Retina (tissue), 1 donor: ENCODE results near the gene PAIP2.

Experiments
- DNase-seq: peaks from one replicate; pipeline ENCODE4 v3.0.0-alpha.2; 2016

PAIP2 gene

DNA sequence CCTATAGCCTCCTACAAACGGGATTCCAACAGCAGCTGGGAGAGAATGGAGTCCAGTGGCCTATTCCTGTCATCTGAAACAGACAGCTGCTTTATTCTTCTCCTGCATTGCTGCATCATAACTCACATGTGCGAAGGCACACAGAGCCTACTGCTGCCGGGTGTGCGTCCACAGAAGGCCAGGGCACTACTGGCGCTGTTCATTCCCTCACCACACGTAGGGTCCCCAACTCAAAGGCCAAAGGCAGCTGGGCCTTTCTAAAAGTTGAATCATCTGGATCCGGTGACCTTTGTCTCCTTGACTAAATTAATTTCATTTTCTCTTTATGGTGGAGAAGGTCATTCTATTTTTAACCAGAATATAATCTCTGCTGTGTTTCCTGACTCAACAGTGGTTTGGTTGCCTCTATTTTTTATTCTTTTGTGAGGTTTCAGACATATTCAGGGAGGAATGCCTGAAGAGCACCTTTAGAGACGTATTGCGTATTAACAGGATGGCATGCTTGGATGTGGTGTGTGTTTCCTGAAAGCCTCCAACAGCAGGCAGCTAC is 73.0 kb downstream of the PAIP2 start:
- no peak for DNase-seq

DNA sequence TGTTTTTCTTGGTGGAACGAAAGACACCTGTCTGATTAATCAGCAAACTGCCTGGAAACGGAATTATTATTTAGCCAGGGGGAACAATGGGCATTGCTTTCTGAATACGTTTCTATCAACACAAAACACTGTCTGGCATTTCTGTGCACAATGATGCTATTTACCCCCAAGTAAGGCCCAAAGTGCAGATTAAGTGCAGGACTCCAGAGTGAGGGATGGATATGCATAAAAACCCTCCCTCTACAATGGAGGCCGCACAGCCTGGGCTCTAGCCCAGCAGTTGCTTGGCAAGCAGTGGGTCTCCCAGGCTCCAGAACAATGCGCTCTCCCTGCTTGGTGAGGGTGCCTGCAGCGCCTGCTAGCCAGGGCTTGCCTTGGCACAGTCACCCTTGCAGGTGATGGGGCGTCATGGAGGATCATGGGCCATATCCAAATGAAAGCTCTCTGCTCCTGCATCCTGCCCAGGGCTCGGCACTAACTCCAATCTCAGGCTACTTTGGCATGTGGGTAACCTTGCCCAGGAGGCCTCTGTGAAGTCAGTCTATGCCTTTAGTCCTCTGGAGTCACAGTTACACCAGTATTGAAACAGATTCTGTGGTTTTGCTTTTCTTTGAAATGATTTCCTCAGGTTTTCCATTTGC is 73.7 kb downstream of the PAIP2 start:
- no peak for DNase-seq

DNA sequence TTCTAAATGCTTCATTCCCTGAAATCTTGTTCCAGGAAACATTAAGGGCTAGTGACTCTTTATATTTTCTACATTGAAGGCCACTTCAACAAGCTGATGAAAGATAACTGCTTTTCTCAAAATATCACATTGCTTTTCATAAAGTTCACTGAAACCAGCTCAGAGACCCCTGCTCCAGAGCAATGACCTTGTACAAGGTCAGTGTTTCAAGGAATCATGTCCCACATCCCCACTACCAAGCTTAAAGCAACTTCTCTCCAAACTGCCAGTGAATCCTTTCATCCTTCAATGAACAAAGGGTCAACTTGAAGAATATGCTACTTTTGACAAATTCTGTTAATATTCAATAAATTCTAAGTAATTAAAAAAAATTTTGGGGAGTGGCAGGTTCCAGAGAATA is 74.2 kb downstream of the PAIP2 start:
- DNase-seq: no peak

DNA sequence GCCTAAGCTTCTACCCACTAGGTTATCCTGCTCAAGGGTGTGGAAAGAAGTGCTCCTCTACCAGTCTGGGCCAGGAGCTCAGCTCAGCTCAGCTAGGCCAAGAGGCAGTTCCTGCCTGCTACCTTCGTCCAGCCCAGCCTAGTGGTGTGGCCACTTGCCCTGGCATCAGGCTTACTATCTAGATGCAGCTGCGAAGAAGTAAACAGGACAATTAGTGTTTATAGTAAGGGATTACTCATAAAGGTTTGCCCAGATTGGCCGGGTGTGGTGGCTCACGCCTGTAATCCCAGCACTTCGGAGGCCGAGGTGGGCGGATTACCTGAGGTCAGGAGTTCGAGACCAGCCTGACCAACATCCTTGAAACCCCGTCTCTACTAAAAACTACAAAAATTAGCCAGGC is 75.0 kb downstream of the PAIP2 start:
- DNase-seq: no peak

DNA sequence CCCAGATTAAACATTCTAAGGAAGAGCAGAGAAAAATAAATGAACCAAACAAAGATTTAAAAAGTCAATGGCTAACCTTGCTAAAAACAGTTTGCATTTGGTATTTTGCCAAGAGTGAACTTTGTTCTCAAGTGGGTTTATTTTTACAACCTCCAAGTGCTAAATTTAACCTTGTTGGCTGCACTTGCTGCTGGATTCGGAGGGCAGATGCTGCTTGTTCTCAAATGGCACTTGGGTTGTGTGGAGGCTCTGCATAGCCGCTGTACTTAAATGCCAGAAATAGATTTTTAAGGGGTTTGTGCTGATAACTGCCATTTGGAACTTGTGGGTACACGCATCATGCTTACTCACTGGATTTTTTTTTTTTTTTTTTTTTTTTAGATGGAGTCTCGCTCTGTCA is 75.6 kb downstream of the PAIP2 start:
- DNase-seq: no peak

DNA sequence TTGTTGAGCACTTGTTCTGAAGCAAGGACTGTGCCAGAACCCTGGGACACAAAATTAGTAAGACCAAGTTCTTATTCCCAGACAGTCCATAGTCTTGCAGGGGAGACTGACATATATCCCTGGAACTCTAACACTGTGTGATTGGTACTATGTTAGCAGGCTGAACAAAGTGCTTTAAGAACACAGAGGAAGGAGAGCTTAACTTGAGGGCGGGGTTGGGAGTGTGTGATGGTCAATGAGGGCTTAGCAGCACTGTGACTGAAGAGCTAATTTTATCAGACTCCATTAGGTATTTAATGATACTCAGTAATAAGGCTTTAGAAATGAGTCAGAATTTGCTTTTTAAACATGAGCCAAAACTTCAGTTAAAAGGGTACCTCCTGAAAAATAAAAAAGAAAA is 77.1 kb downstream of the PAIP2 start:
- DNase-seq: no peak
